NCI-H510A (cell line): Measurements from ENCODE around the gene KRTAP5-10.
"Not testable (repeated sequence)": the region's sequence is repeated elsewhere in the genome, so short reads cannot be mapped to it uniquely, and the experiment has no call there.

Experiments
- DNase-seq: peaks from one replicate; lab custom pipeline; 2025; lab: John Stamatoyannopoulos, UW

The KRTAP5-10 gene

GRCh38 chr11:71572811-71573210 lies 7.4 kb downstream of the KRTAP5-10 start:
- no peak for DNase-seq

DNA sequence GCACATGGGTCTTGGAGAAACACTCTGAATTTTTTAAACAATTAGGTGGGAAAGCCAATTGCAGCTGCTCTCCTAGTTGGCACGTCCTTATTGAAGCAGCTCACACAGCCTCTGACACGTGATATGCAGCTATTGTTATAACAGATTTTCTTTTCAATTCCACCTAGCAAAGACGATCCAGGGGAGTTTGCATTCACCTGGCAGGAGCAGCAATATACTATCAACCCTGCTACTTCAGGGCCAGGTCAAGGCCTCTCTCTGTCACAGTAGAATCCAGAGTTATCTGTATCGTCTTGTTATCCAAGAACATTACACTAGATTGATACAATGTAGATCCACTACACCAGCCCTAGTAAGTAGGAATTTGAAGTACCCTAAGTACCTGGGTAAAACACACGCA lies 9.1 kb downstream of the KRTAP5-10 start:
- DNase-seq: no peak

DNA sequence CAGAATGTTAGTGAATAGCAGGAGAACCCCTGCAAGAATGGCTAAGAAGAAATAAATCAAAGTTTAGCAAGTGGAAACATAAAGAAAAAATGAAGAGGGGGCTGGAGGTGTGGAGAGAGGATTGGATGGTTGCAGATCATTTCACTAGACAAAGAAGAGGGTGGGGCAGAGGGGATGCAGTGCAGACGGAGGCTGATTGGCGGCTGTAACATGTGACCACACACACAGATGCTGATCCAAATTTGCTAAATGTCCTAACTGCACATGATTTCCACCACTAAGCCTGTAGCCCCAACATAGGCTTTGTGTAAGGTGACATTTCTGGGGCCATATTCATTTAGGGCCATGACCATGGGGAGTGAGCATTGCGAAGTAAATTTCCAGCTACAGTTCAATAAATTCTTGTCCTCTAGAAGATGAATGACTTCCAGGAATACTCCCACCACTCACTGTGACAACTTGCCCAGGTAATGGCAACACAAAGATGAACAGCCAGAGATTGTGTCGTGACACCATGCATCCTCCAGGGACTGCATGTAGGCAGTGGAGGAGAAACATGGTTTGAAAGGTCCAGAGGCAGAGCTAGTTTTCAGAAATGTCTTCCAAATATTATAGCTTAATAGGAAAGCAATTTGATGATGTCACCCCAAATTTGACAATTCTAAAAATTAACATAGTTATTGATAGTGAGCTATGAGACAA lies 10.5 kb downstream of the KRTAP5-10 start:
- no peak for DNase-seq

DNA sequence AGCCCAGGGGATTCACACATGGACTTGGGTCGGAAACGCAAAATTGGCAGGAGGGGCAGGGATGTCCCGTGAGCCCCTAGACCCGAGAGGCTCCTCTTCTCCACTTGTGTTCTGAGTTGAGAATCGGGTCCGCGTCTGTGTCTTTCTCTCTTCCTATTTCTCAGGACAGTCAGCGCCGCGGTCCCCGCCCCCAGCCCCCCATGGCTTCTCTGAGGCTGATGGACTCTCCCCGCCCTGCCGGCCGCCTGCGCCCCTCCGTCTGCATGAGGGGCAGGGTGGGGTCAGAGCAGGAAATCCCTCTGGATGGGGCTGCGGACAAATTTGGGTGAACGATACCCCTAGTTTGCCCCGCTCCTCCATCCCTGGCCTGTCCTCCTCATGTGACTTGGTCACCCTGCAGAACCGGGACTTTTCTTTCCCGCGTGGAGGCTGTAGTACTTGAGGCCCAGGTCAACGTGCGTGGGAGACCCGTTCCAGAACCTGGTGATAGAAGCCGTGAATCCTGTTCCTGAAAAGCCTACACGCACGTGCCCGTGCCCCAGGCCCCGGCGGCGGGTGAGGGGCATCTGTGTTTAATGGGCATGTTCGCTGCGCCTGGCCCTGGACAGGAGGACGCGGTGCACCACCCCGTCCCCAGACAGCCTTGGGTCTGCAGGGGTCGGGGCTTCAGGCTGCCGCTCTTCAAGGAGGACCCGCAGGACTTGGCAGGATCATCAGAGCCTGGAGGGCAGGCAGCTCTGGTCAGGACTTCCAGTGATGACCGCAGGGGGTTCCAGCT lies 11.5 kb downstream of the KRTAP5-10 start:
- DNase-seq: not testable (repeated sequence)

GRCh38 chr11:71577469-71578004 lies 12.2 kb downstream of the KRTAP5-10 start:
- no peak for DNase-seq

- not testable (repeated sequence) for DNase-seq
Measured at GRCh38 chr11:71579513-71579912, 14.2 kb downstream of the KRTAP5-10 start.

DNA sequence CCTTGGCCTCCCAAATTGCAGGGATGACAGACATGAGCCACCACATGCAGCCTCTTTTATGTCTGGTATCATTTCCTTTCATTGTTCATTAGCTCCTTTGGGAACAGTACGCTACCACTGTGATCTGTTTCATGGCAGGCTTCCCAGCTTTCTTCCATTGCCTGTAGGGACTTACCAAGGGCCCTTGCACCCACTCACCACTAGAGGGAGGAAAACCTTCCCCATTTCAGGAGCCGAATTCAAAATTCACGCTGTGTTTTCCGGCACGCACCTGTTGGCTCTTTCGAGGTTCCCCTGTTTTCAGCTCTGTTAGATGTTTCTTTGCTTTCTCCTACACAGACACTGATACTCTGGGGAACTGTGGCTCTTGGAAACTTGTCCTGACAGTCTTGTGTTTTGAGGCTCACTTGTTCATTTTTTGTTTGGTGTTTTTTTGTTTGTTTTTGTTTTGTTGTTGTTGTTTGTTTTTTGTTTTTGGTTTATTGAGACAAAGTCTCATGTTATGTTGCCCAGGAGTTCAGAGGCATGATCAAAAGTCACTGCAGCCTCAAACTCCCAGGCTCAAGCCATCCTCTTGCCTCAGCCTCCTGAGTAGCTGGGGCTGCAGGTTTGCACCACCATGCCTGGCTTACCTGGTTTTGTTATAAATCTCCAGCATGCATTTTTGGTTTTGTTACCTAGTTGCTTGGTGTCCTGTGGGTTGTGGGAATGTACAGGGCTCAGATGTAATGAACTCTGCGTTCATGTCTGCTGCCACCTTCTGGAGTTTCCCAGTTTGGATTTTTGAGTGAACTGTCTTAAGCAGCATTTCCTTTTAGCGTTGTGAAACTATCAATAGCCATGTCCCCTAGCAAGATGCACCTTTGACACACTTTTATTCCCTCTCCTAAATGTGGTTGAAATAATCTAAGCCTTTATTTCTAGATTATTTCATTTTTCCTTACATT lies 15.0 kb downstream of the KRTAP5-10 start:
- peak; percentile 48 for DNase-seq

- DNase-seq: no peak
Measured at GRCh38 chr11:71581826-71582225, 16.5 kb downstream of the KRTAP5-10 start.

DNA sequence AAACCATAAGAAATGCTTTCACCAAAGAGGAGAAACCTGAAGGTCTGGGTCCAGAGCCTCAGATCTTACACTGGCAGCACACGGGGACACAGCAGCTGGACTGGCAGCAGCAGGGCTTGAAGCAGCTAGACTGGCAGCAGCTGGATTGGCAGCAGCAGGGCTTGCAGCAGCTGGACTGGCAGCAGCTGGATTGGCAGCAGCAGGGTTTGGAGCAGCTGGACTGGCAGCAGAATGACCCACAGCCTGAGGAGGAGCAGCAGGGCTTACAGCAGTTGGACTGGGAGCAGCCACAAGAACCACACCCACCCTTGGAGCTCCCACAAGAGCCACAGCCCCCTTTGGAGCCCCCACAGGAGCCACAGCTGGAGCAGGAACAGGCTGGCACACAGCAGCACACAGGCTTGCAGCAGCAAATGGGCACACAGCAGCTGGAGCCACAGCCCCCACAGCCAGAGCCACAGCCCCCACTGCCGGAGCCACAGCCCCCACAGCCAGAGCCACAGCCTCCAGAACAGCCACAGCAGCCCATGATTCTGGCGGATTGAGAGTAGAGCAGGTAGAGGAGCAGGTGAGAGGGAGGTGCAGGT lies 17.0 kb downstream of the KRTAP5-10 start, which contains the start of gene KRTAP5-11:
TSS of gene KRTAP5-11 (minus strand) at position 567 of the 587 bp plus-strand sequence. CDS start at position 529, 38 bp downstream.
- no peak for DNase-seq

GRCh38 chr11:71582969-71583368 lies 17.6 kb downstream of the KRTAP5-10 start:
- not testable (repeated sequence) for DNase-seq

DNA sequence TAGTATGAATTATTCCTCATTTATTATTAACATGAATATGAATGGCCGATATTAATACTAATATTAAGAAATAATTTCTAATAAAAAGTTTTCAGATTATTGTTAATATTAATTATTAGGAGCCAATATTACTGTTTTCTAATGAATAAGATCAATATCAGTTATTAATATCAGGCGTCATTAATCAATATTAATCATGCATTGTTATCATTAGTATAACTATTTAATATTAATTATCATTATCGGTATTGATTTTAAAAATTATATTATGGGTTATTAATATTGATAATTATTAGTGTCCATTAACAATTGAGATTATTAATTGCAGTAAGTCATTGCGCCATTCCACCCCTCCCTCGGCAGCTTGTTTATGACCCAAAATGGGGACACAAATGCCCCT lies 20.3 kb downstream of the KRTAP5-10 start:
- DNase-seq: not testable (repeated sequence)

- DNase-seq: not testable (repeated sequence)
Measured at GRCh38 chr11:71588314-71588713, 23.0 kb downstream of the KRTAP5-10 start.

- not testable (repeated sequence) for DNase-seq
Measured at GRCh38 chr11:71588822-71589545, 23.6 kb downstream of the KRTAP5-10 start.

DNA sequence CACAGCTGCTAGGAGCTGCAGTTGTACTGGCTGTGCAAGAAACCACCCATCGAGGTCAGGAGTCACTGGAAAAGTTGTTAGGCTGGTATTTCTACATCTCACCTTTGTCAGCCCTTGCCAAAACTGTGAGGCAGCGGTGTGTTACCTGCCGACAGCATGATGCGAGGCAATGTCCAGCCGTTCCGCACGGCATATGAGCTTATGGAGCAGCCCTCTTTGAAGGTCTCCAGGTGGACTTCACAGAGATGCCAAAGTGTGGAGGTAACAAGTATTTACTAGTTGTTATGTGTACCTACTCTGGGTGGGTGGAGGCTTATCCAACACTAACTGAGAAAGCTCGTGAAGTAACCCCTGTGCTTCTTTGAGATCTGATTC lies 24.2 kb downstream of the KRTAP5-10 start:
- not testable (repeated sequence) for DNase-seq

GRCh38 chr11:71603221-71603620 lies 37.9 kb downstream of the KRTAP5-10 start:
- not testable (repeated sequence) for DNase-seq

- DNase-seq: not testable (repeated sequence)
Measured at GRCh38 chr11:71604798-71605488, 39.6 kb downstream of the KRTAP5-10 start.

- DNase-seq: not testable (repeated sequence)
Measured at GRCh38 chr11:71606853-71607519, 41.6 kb downstream of the KRTAP5-10 start.

GRCh38 chr11:71607520-71608216 lies 42.3 kb downstream of the KRTAP5-10 start:
- not testable (repeated sequence) for DNase-seq

GRCh38 chr11:71608272-71608671 lies 42.9 kb downstream of the KRTAP5-10 start:
- not testable (repeated sequence) for DNase-seq
